ENCODE results near the gene ANKRD62. TPM values are rescaled to one million over a fixed set of nuclear protein-coding genes. Genes with fewer than 3 reads are reported as not detected.

The ANKRD62 gene
- total and polyA plus RNA-seq, 9 of the 15 experiments (the other 6 are each of a cell fraction or from before 2014, with no cell fraction given), result 0.16 to 1.1 (median 0.45) TPM; not detected in 1

DNA sequence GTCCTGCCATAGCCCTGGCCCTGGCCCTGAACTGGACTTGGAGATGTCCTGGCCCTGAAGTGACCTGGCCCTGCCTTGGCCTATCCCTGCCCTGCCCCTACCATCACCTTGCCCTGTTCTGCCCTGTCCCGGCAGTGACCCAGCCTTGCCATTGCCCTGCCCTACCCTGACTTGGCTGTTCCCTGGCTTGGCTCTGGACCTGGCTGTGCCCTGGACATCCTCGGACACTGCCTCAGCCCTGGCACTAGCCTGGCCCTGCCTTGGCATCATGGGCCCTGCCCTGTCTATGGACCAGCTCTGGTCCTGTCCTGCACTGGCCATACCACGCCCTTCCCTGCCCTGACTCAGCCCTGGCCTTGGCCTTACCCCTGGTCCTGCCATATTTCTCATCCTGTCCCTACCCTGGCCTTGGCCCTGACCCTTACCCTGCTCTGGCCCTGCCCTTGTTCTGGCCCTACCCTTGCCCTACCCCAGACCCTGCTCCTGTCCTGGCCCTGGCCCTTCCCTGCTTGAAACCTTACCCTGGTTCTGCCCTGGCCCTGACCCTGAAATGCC, 6.1 kb upstream of the ANKRD62 start:
- no peak for ATAC-seq
- intact Hi-C loops (cut with micrococcal nuclease), result no loop called here
- TF ChIP-seq ZNF583 (CRISPR knock-in tag; IDR thresholded peaks at IDR 0.05) (no peak), FOS (IDR thresholded peaks at IDR 0.05; ENCODE audit: extremely low read depth, insufficient read length) (no peak), ZNF778 (CRISPR knock-in tag; IDR thresholded peaks at IDR 0.05) (no peak), ZNF589 (CRISPR knock-in tag; IDR thresholded peaks at IDR 0.05; ENCODE audit: low read depth) (no peak), NR4A1 (CRISPR knock-in tag; IDR thresholded peaks at IDR 0.05) (no peak), NR4A1 (tag; IDR thresholded peaks at IDR 0.05) (no peak), SIN3B (IDR thresholded peaks at IDR 0.05; ENCODE audit: low read depth) (no peak), ARHGAP35 (IDR thresholded peaks at IDR 0.05; ENCODE audit: partially characterized antibody) (no peak), MCM2 (IDR thresholded peaks at IDR 0.05; ENCODE audit: low read depth) (no peak), MIER1 (IDR thresholded peaks at IDR 0.05; ENCODE audit: low read depth) (no peak), MEF2D (tag; conservative IDR thresholded peaks at IDR 0.05; ENCODE audit: low read depth) (no peak), ZNF140 (CRISPR knock-in tag; IDR thresholded peaks at IDR 0.05) (no peak)
- TF ChIP-seq, protein P1, sequence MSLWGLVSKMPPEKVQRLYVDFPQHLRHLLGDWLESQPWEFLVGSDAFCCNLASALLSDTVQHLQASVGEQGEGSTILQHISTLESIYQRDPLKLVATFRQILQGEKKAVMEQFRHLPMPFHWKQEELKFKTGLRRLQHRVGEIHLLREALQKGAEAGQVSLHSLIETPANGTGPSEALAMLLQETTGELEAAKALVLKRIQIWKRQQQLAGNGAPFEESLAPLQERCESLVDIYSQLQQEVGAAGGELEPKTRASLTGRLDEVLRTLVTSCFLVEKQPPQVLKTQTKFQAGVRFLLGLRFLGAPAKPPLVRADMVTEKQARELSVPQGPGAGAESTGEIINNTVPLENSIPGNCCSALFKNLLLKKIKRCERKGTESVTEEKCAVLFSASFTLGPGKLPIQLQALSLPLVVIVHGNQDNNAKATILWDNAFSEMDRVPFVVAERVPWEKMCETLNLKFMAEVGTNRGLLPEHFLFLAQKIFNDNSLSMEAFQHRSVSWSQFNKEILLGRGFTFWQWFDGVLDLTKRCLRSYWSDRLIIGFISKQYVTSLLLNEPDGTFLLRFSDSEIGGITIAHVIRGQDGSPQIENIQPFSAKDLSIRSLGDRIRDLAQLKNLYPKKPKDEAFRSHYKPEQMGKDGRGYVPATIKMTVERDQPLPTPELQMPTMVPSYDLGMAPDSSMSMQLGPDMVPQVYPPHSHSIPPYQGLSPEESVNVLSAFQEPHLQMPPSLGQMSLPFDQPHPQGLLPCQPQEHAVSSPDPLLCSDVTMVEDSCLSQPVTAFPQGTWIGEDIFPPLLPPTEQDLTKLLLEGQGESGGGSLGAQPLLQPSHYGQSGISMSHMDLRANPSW (CRISPR knock-in tag; IDR thresholded peaks at IDR 0.05), result no peak
- TF ChIP-seq, protein P2, sequence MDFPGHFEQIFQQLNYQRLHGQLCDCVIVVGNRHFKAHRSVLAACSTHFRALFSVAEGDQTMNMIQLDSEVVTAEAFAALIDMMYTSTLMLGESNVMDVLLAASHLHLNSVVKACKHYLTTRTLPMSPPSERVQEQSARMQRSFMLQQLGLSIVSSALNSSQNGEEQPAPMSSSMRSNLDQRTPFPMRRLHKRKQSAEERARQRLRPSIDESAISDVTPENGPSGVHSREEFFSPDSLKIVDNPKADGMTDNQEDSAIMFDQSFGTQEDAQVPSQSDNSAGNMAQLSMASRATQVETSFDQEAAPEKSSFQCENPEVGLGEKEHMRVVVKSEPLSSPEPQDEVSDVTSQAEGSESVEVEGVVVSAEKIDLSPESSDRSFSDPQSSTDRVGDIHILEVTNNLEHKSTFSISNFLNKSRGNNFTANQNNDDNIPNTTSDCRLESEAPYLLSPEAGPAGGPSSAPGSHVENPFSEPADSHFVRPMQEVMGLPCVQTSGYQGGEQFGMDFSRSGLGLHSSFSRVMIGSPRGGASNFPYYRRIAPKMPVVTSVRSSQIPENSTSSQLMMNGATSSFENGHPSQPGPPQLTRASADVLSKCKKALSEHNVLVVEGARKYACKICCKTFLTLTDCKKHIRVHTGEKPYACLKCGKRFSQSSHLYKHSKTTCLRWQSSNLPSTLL (IDR thresholded peaks at IDR 0.05), result no peak
- TF ChIP-seq, protein P3, sequence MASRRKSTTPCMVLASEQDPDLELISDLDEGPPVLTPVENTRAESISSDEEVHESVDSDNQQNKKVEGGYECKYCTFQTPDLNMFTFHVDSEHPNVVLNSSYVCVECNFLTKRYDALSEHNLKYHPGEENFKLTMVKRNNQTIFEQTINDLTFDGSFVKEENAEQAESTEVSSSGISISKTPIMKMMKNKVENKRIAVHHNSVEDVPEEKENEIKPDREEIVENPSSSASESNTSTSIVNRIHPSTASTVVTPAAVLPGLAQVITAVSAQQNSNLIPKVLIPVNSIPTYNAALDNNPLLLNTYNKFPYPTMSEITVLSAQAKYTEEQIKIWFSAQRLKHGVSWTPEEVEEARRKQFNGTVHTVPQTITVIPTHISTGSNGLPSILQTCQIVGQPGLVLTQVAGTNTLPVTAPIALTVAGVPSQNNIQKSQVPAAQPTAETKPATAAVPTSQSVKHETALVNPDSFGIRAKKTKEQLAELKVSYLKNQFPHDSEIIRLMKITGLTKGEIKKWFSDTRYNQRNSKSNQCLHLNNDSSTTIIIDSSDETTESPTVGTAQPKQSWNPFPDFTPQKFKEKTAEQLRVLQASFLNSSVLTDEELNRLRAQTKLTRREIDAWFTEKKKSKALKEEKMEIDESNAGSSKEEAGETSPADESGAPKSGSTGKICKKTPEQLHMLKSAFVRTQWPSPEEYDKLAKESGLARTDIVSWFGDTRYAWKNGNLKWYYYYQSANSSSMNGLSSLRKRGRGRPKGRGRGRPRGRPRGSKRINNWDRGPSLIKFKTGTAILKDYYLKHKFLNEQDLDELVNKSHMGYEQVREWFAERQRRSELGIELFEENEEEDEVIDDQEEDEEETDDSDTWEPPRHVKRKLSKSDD (conservative IDR thresholded peaks at IDR 0.05; ENCODE audit: low read length), result no peak
- Histone ChIP-seq H3K4me3 (no peak overlapping the region), H3K9me3 (replicated peaks; ENCODE audit: control insufficient read depth, insufficient read depth, low read depth, low read length) (no peaks in the 10 kb centered on the region), H3K36me3 (ENCODE audit: control insufficient read depth, insufficient read depth, low read length) (no peaks in the 10 kb centered on the region), H3K27ac (ENCODE audit: extremely low read depth, low read depth, low read length) (no peak overlapping the region), H3K9ac (ENCODE audit: insufficient read depth in 1 of 2, low read depth in 2 of 2, low read length in 2 of 2) (peak overlapping the region in 1 of 2 experiments; percentile 2; a peak in 1 of 4 replicates), H2AFZ (ENCODE audit: low read depth, low read length) (no peak overlapping the region), H3K4me2 (ENCODE audit: insufficient read depth, low read length) (no peak overlapping the region), H4K20me1 (replicated peaks; ENCODE audit: control insufficient read depth, insufficient read depth, low read length) (no peaks in the 10 kb centered on the region; the same call in 1 of the 2 replicates), H3K79me2 (ENCODE audit: control insufficient read depth, insufficient read depth, low read length) (no peaks in the 10 kb centered on the region), H3K4me1 (replicated peaks in 1 of 2; ENCODE audit: control insufficient read depth in 2 of 2, insufficient read depth in 2 of 2, low read length in 2 of 2) (peaks cover 0 to 8% of the 10 kb centered on the region in 2 experiments; a peak in 1 of 5 replicates), H3K9me1 (ENCODE audit: control insufficient read depth, insufficient read depth, low read length) (no peaks in the 10 kb centered on the region), H3K27me3 (ENCODE audit: control insufficient read depth in 2 of 2, insufficient read depth in 2 of 2, low read length in 2 of 2) (peaks cover 3 to 8% of the 10 kb centered on the region in 2 experiments; a peak in 4 of 5 replicates)
- WGBS (ENCODE audit: insufficient coverage, low coverage, missing lambda C conversion rate), result 9% methylated on average over 3 of the region's 3 CpGs
- in situ Hi-C loops (cut with MboI), result no loop called here
- BruUV-seq (replicated peaks), result no TSS peak
- ChIA-PET CTCF (ENCODE audit: low intra/inter-chr PET ratio) (no interaction called here), POLR2A (no interaction called here)
- FAIRE-seq, result no peak
- DNase-seq (ENCODE audit: extremely low read depth in 1 of 4, low spot score in 3 of 4), result no peak

All from K562 (cell line).